HL-60 (cell line): ENCODE measurements around the gene KRT24.

Experiments used
- TF ChIP-seq, protein P1 (sequence below): IDR thresholded peaks from 2 replicates; pipeline ENCODE4 v1.6.1; 2012; ENCODE audit warnings: low read depth; ENCODE audit not compliant: insufficient replicate concordance
- TF ChIP-seq, protein P2 (sequence below): IDR thresholded peaks from one replicate; pipeline ENCODE4 v1.5.1; 2011; ENCODE audit warnings: low read length, control low read depth, inconsistent platforms; ENCODE audit not compliant: insufficient read depth

DNA sequence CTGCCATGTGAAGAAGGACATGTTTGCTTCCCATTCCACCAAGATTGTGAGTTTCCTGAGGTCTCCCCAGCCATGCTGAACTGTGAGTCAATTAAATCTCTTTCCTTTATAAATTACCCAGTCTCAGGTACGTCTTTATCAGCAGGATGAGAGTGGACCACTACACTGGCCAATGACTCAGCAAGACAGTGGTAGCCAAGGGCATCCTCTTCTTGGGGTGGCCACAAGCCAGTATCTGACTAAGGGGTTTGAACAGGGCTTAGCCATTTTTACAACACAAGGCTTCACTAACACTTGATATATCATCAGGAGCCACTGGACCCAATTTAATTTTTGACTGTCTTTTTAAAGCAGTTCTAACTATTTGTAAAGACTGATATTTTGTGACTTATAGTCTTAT lies 21.1 kb upstream of the KRT24 start:
- TF ChIP-seq, protein P1, sequence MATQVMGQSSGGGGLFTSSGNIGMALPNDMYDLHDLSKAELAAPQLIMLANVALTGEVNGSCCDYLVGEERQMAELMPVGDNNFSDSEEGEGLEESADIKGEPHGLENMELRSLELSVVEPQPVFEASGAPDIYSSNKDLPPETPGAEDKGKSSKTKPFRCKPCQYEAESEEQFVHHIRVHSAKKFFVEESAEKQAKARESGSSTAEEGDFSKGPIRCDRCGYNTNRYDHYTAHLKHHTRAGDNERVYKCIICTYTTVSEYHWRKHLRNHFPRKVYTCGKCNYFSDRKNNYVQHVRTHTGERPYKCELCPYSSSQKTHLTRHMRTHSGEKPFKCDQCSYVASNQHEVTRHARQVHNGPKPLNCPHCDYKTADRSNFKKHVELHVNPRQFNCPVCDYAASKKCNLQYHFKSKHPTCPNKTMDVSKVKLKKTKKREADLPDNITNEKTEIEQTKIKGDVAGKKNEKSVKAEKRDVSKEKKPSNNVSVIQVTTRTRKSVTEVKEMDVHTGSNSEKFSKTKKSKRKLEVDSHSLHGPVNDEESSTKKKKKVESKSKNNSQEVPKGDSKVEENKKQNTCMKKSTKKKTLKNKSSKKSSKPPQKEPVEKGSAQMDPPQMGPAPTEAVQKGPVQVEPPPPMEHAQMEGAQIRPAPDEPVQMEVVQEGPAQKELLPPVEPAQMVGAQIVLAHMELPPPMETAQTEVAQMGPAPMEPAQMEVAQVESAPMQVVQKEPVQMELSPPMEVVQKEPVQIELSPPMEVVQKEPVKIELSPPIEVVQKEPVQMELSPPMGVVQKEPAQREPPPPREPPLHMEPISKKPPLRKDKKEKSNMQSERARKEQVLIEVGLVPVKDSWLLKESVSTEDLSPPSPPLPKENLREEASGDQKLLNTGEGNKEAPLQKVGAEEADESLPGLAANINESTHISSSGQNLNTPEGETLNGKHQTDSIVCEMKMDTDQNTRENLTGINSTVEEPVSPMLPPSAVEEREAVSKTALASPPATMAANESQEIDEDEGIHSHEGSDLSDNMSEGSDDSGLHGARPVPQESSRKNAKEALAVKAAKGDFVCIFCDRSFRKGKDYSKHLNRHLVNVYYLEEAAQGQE: no peak
- TF ChIP-seq, protein P2, sequence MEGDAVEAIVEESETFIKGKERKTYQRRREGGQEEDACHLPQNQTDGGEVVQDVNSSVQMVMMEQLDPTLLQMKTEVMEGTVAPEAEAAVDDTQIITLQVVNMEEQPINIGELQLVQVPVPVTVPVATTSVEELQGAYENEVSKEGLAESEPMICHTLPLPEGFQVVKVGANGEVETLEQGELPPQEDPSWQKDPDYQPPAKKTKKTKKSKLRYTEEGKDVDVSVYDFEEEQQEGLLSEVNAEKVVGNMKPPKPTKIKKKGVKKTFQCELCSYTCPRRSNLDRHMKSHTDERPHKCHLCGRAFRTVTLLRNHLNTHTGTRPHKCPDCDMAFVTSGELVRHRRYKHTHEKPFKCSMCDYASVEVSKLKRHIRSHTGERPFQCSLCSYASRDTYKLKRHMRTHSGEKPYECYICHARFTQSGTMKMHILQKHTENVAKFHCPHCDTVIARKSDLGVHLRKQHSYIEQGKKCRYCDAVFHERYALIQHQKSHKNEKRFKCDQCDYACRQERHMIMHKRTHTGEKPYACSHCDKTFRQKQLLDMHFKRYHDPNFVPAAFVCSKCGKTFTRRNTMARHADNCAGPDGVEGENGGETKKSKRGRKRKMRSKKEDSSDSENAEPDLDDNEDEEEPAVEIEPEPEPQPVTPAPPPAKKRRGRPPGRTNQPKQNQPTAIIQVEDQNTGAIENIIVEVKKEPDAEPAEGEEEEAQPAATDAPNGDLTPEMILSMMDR: no peak
